Upper lobe of right lung (tissue), 1 donor: ENCODE results near the gene PAPOLG. TPM values are rescaled to one million over a fixed set of nuclear protein-coding genes. Genes with fewer than 3 reads are reported as not detected.
"Not testable (repeated sequence)": the region's sequence is repeated elsewhere in the genome, so short reads cannot be mapped to it uniquely, and the experiment has no call there.

Experiments used
- ATAC-seq: fragments of 200-7000 bp; cut with Tn5 transposase; one replicate; pipeline ENCODE4 v1.9.1; 2020; ENCODE audit warnings: mild to moderate bottlenecking, moderate library complexity
- DNase-seq: peaks from one replicate; pipeline ENCODE4 v3.0.0-alpha.2; 2020
- H3K27ac ChIP-seq: fragments of 200-600 bp; one replicate; pipeline ENCODE4 v1.8.0; 2022
- H3K27me3 ChIP-seq: fragments of 200-600 bp; one replicate; pipeline ENCODE4 v1.8.0; 2022; ENCODE audit warnings: mild to moderate bottlenecking
- H3K36me3 ChIP-seq: fragments of 200-600 bp; one replicate; pipeline ENCODE4 v1.8.0; 2022
- H3K4me1 ChIP-seq: fragments of 200-600 bp; one replicate; pipeline ENCODE4 v1.8.0; 2022
- H3K4me3 ChIP-seq: fragments of 200-600 bp; one replicate; pipeline ENCODE4 v1.8.0; 2022; ENCODE audit warnings: mild to moderate bottlenecking
- H3K9me3 ChIP-seq: fragments of 200-600 bp; one replicate; pipeline ENCODE4 v1.8.0; 2022
- intact Hi-C: fragments of 100-400 bp; cut with DNase I; formaldehyde crosslinking; loops from one replicate; pipeline ENCODE4 v1.11.0; 2022
- total RNA-seq: library from RNA; stranded (reverse); fragmentation: NEBNext Ultra II Directional; extraction: Animal tissue kit (Norgen Biotek cat#: 25700); gene quantifications from one replicate; pipeline ENCODE4 v1.2.1, GENCODE V29; 2021
- TF ChIP-seq, protein P1 (sequence below): fragments of 200-600 bp; IDR thresholded peaks from one replicate; pipeline ENCODE4 v1.8.0; 2022; ENCODE audit warnings: antibody characterized with exemption
- donor health status: DM: no; HTN: yes; CAD: no; lungs with severe emphysema.

Gene PAPOLG
- total RNA-seq, 1 donor from 2014 or later, result 13.3 TPM

DNA sequence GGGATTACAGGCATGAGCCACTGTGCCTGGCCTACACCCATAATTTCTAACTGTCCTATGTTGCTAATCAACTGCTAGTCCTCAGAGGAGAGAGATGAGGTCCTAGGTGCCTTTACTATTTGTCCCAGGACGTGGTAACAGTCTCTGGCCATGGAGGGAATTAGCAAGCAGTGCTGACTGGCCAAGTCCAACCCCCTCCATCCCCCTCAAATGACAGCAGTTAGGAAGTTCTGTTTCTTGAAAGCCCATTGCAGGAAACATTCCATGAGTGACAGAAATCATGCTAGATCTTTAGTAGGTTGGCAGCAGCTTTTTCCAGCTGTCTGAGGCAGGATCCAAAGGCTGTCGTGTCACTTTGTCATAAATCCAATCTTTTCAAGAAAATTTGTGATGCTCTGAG, 69.6 kb downstream of the PAPOLG start:
- DNase-seq, result no peak
- Histone ChIP-seq H3K4me3 (no peak overlapping the region), H3K36me3 (no peaks in the 10 kb centered on the region), H3K4me1 (no peaks in the 10 kb centered on the region), H3K27ac (no peak overlapping the region), H3K9me3 (no peaks in the 10 kb centered on the region), H3K27me3 (no peaks in the 10 kb centered on the region)
- TF ChIP-seq, protein P1, sequence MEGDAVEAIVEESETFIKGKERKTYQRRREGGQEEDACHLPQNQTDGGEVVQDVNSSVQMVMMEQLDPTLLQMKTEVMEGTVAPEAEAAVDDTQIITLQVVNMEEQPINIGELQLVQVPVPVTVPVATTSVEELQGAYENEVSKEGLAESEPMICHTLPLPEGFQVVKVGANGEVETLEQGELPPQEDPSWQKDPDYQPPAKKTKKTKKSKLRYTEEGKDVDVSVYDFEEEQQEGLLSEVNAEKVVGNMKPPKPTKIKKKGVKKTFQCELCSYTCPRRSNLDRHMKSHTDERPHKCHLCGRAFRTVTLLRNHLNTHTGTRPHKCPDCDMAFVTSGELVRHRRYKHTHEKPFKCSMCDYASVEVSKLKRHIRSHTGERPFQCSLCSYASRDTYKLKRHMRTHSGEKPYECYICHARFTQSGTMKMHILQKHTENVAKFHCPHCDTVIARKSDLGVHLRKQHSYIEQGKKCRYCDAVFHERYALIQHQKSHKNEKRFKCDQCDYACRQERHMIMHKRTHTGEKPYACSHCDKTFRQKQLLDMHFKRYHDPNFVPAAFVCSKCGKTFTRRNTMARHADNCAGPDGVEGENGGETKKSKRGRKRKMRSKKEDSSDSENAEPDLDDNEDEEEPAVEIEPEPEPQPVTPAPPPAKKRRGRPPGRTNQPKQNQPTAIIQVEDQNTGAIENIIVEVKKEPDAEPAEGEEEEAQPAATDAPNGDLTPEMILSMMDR, result no peak
- ATAC-seq, result no peak
- intact Hi-C loops, result no loop called here

DNA sequence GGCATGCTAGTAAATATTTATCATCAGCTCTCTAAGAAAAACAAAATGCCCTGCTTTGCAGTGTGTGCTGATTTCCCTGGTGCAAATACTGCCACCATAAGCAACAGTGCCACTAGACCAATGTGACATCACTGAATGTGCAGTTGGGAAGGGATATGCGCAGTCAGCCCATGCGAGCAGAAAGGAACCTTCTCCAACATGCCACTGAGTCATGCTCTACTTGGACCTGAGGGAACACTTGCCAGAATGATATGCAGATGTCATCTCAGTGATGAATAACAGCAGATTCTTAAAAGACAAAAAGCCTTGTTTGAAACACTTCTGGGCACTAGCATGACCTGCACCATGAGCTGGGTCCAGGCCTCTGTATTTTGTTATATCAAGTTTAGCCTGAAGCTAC, 70.0 kb downstream of the PAPOLG start:
- no peaks in the 10 kb centered on the region for H3K27me3 ChIP-seq
- no peak for ATAC-seq
- TF ChIP-seq, protein P1, result no peak
- intact Hi-C loops, result no loop called here
- H3K27ac ChIP-seq, result no peak overlapping the region
- H3K36me3 ChIP-seq, result no peaks in the 10 kb centered on the region
- no peaks in the 10 kb centered on the region for H3K4me1 ChIP-seq
- H3K9me3 ChIP-seq, result no peaks in the 10 kb centered on the region
- no peak overlapping the region for H3K4me3 ChIP-seq
- DNase-seq, result no peak

DNA sequence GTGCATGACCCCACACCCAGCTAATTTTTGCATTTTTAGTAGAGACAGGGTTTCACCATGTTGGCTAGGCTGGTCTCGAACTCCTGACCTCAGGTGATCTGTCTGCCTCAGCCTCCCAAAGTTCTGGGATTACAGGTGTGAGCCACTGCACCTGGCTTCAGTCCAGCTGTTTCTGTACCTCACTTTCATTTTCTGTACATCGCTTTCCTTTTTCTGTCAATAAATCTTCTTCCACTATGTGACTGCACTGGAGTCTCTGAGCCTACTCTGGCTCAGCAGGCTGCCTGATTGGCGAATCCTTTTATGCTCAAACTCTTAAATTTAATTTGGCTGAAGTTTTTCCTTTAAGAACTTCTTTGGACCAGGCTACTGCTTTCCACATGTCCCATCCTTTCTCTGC, 70.8 kb downstream of the PAPOLG start:
- H3K4me3 ChIP-seq, ATAC-seq, H3K27ac ChIP-seq, H3K4me1 ChIP-seq, H3K36me3 ChIP-seq, intact Hi-C loops, H3K27me3 ChIP-seq, DNase-seq, H3K9me3 ChIP-seq: not testable (repeated sequence)

DNA sequence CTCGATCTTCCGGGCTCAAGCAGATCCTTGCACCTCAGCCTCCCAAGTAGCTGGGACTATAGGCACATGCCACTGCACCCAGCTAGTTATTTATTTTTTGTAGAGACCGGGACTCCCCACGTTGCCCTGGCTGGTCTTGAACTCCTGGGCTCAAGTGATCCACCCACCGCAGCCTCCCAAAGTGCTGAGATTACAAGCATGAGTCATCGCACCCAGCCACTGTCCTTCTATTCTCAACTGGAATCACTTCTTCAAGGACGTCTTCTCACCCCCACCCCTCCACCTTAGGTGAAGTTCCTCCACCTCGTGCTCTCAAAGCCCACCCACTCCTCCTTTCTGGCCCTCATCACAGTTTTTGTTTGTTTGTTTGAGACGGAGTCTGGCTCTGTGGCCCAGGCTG, 71.3 kb downstream of the PAPOLG start:
- intact Hi-C loops, result no loop called here
- Histone ChIP-seq H3K27ac (no peak overlapping the region), H3K36me3 (no peaks in the 10 kb centered on the region), H3K27me3 (no peaks in the 10 kb centered on the region), H3K9me3 (no peaks in the 10 kb centered on the region), H3K4me3 (no peak overlapping the region), H3K4me1 (no peaks in the 10 kb centered on the region)
- ATAC-seq, result no peak
- DNase-seq, result no peak
- TF ChIP-seq, protein P1, result no peak

DNA sequence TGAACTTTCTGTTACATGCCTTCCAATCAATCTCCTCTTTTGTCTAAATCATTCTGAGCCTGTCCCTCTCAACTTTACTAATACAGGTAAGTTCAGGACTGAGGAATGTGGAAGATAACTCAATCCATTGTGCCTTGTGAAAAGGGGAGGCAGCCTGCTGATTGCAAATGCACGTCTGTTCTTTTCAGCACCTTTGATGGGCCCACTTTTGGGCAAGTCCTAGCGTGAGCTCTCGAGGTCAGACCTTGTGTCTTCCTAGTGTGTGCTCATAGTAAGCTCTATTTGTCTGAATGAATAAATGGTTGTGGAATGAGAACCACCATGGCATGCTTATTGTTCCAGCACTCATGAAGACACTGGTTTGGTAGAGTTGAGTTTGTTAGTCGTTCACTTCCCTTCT, 74.9 kb downstream of the PAPOLG start:
- Histone ChIP-seq H3K4me1 (no peaks in the 10 kb centered on the region), H3K27me3 (no peaks in the 10 kb centered on the region), H3K4me3 (no peak overlapping the region), H3K27ac (no peak overlapping the region), H3K9me3 (no peaks in the 10 kb centered on the region), H3K36me3 (no peaks in the 10 kb centered on the region)
- ATAC-seq (no peak), DNase-seq (no peak)
- intact Hi-C loops, result no loop called here
- TF ChIP-seq, protein P1, result no peak

DNA sequence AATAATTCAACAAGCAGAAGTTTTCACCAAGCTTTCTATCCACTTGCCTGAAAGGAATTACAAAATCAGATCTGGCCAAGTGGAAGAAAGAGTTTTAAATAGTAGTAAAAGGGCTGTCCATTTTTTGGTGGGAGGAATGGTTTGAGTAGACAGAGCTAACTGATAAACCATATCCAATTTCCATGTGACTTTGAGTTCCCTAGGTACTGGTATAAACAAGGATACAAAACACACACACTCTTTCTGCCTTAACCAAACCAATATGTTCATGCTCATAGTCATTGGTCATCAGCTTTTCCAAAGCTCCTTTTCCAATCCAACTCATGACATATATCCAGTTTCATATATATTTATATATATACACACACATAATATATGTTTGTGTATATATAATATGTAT, 75.9 kb downstream of the PAPOLG start:
- no peak for ATAC-seq

More for the DNA sequence above, 75.9 kb downstream of the PAPOLG start:
- no peak for DNase-seq
- H3K9me3 ChIP-seq, result no peaks in the 10 kb centered on the region
- no peaks in the 10 kb centered on the region for H3K4me1 ChIP-seq
- TF ChIP-seq, protein P1, result no peak
- H3K4me3 ChIP-seq, result no peak overlapping the region
- no peaks in the 10 kb centered on the region for H3K36me3 ChIP-seq
- intact Hi-C loops, result no loop called here
- no peak overlapping the region for H3K27ac ChIP-seq
- no peaks in the 10 kb centered on the region for H3K27me3 ChIP-seq
